ENCODE data around the gene PEPD. TPM values are rescaled to one million over a fixed set of nuclear protein-coding genes. Genes with fewer than 3 reads are reported as not detected.

PEPD gene
- total RNA-seq, 1 donor from 2014 or later: 39.2 TPM

DNA sequence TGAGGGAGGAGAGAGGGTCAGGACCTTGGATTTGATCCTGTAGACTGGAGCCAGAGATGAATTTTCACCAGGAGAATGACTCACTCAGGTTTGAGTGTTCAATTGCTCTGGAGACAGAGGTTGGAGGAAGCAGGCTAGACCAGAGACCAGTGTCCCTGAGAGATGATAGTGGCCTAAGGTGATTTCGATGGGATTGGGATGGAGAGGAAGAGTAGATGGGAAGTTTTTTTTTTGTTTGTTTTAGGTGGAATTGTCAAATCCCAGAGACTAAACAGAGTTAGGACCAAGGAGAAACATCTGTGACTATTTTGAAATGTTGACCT is 145.8 kb downstream of the PEPD start:
- peak overlapping the region; percentile 14 for H3K4me3 Mint-ChIP-seq (ENCODE audit: low read depth)
- H3K36me3 Mint-ChIP-seq (ENCODE audit: insufficient read depth): peaks cover 11% of the 10 kb centered on the region
- DNase-seq (ENCODE audit: low spot score, unreplicated experiment): no peak
- TF ChIP-seq, protein P1, sequence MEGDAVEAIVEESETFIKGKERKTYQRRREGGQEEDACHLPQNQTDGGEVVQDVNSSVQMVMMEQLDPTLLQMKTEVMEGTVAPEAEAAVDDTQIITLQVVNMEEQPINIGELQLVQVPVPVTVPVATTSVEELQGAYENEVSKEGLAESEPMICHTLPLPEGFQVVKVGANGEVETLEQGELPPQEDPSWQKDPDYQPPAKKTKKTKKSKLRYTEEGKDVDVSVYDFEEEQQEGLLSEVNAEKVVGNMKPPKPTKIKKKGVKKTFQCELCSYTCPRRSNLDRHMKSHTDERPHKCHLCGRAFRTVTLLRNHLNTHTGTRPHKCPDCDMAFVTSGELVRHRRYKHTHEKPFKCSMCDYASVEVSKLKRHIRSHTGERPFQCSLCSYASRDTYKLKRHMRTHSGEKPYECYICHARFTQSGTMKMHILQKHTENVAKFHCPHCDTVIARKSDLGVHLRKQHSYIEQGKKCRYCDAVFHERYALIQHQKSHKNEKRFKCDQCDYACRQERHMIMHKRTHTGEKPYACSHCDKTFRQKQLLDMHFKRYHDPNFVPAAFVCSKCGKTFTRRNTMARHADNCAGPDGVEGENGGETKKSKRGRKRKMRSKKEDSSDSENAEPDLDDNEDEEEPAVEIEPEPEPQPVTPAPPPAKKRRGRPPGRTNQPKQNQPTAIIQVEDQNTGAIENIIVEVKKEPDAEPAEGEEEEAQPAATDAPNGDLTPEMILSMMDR (IDR thresholded peaks at IDR 0.05; ENCODE audit: unreplicated experiment): no peak
- peaks cover 30% of the 10 kb centered on the region for H3K4me1 Mint-ChIP-seq (ENCODE audit: low read depth)
- no peaks in the 10 kb centered on the region for H3K9me3 Mint-ChIP-seq (ENCODE audit: low read depth)
- no peak overlapping the region for H3K27ac Mint-ChIP-seq
- no peaks in the 10 kb centered on the region for H3K27me3 Mint-ChIP-seq

DNA sequence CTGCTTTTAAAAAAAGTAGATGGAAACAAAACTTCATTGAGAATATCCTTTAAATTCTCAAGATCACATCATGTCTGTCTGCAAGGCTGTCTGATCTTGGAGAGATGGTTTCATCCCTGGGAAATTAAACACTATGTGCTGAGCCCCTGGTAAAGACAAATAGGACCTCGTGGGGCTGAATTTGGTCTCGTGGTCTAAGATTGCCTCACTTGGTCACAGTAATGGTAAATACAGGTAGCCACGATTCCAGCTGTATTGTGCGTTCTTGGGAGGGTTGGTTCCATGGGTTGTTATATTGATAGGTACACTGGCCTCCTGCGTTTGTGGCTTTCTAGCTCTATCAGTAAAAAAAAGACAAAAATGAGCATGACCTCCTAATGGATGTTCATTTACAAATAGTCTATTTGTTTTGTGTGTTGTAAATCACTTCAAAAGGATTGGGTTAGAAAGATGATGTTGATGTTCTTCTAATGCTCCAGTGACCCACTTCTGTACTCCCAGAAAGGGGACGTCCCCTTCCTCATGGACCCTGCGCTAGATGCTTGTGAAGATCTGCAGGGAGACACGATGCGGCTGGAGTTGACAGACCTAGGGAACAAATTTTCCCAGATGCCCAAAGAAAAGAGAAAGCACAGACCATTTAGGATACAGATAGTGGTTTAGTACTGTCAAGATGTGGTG is 146.3 kb downstream of the PEPD start:
- H3K27me3 Mint-ChIP-seq: no peaks in the 10 kb centered on the region
- peak overlapping the region; percentile 83 for H3K4me3 Mint-ChIP-seq (ENCODE audit: low read depth)
- no peak overlapping the region for H3K27ac Mint-ChIP-seq
- H3K9me3 Mint-ChIP-seq (ENCODE audit: low read depth): no peaks in the 10 kb centered on the region
- TF ChIP-seq, protein P1 (IDR thresholded peaks at IDR 0.05; ENCODE audit: unreplicated experiment): no peak
- DNase-seq (ENCODE audit: low spot score, unreplicated experiment): no peak
- H3K4me1 Mint-ChIP-seq (ENCODE audit: low read depth): peaks cover 30% of the 10 kb centered on the region
- peaks cover 11% of the 10 kb centered on the region for H3K36me3 Mint-ChIP-seq (ENCODE audit: insufficient read depth)

DNA sequence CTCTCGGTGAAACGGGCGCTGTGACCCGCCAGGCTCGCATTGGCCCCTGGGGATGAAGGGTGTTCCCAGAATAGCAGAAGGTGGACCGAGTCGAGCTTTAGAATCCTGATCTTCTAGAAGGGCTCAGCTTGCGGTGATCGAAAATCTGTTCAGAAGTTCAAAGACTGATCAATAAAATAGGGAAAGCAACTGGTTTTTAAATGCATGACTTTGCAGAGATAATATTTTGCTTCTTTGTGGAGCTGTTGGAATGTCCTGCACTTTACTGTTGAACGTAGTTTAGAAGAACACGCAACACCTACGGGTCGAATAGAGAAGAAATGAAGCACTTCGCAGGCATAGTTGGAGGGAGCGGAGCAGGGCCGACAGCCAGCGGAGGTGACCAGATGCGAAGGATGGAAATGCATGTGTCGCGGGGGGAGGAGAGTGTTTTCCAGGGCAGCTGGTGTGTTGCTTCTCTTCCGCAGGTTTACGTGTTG is 147.3 kb downstream of the PEPD start:
- Mint-ChIP-seq H3K9me3 (ENCODE audit: low read depth) (no peaks in the 10 kb centered on the region), H3K27me3 (no peaks in the 10 kb centered on the region), H3K4me1 (ENCODE audit: low read depth) (peaks cover 30% of the 10 kb centered on the region), H3K27ac (peak overlapping the region; percentile 93), H3K4me3 (ENCODE audit: low read depth) (peak overlapping the region; percentile 83), H3K36me3 (ENCODE audit: insufficient read depth) (peaks cover 9% of the 10 kb centered on the region)
- DNase-seq (ENCODE audit: low spot score, unreplicated experiment): no peak
- TF ChIP-seq, protein P1 (IDR thresholded peaks at IDR 0.05; ENCODE audit: unreplicated experiment): peak; percentile 48

DNA sequence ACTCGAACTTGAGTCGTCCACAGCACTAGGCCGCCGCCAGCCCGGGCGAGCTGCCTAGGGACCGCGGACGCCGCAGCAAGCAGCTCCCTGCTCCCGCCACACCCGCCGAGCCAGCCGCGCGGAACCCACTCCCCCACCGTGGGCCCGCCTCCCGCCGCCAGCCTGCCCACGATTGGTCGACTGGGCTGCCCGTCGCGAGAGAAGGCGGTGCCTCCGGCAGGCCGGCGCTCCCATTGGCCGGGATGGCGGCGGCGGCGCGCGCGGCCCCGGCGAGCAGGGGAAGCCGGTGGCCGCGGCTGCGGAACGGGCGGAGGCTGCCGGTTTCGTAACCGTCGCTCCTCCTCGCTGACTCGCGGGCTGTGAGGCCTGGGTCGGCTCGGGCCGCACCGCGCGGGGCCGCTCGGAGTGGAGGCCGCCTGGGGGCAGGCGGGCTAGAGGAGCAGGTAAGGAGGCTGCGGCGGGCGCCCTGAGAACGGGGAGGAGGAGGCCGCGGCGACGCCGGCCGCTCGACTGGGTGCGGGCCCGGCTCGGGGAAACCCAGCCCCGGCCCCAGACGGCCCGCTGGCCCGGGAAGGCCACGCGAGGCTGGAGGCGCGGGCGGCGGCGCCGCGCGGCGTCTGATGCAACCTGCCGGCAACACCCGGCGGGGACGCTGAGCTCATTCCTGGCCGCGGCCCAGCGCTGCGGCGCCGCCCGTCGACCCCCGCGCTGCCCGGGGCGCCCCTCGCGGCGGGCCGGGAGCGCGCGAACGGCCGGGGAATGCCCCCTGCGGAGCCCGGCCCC is 147.9 kb downstream of the PEPD start, which contains the start of gene CEBPG:
Gene CEBPG, plus strand, starts transcription at position 257 of the 783 bp plus-strand sequence. CDS start 5,531 bp downstream, outside the sequence.
- TF ChIP-seq, protein P1 (IDR thresholded peaks at IDR 0.05; ENCODE audit: unreplicated experiment): no peak
- Mint-ChIP-seq H3K4me3 (ENCODE audit: low read depth) (peak within 1 kb of the TSS; percentile 83), H3K36me3 (ENCODE audit: insufficient read depth) (peaks cover 5% of the 10 kb centered on the region)

DNA sequence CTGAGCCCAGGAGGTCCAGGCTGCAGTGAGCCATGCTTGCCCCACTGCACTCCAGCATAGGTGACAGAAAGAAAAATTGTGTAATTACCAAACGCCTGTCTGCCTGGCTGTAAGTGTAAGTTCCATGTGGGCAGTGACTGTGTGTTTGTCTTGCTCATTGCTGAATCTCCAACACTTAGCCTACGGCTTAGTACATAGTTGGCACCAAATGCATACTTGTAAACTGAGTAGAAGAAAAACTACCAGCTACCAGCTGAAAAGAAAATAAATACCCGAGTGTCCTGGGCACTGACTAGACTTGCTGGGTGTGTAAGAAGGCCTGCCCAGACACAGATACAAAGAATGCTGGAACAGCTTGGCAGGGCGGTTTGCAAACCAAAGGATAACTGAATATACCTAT is 150.8 kb downstream of the PEPD start:
- no peak for DNase-seq (ENCODE audit: low spot score, unreplicated experiment)
- peaks cover 3% of the 10 kb centered on the region for H3K36me3 Mint-ChIP-seq (ENCODE audit: insufficient read depth)
- H3K9me3 Mint-ChIP-seq (ENCODE audit: low read depth): no peaks in the 10 kb centered on the region
- TF ChIP-seq, protein P1 (IDR thresholded peaks at IDR 0.05; ENCODE audit: unreplicated experiment): no peak
- no peak overlapping the region for H3K27ac Mint-ChIP-seq
- no peak overlapping the region for H3K4me3 Mint-ChIP-seq (ENCODE audit: low read depth)
- peaks cover 23% of the 10 kb centered on the region for H3K4me1 Mint-ChIP-seq (ENCODE audit: low read depth)
- no peaks in the 10 kb centered on the region for H3K27me3 Mint-ChIP-seq

More for the DNA sequence above, 147.9 kb downstream of the PEPD start, which contains the start of gene CEBPG:
- DNase-seq (ENCODE audit: low spot score, unreplicated experiment): peak; percentile 98
- peak within 1 kb of the TSS; percentile 93 for H3K27ac Mint-ChIP-seq
- no peaks in the 10 kb centered on the region for H3K9me3 Mint-ChIP-seq (ENCODE audit: low read depth)
- H3K4me1 Mint-ChIP-seq (ENCODE audit: low read depth): peaks cover 26% of the 10 kb centered on the region
- H3K27me3 Mint-ChIP-seq: no peaks in the 10 kb centered on the region

Data from progenitor cell of endocrine pancreas (in vitro differentiated cells).